NCI-H146 (cell line): ENCODE data around the gene RGS10.

ENCODE experiments used
- DNase-seq: peaks from one replicate; lab custom pipeline; 2025; lab: John Stamatoyannopoulos, UW

RGS10 gene

GRCh38 chr10:119518176-119518575 lies 24.3 kb downstream of the RGS10 start:
- no peak for DNase-seq

GRCh38 chr10:119517235-119518141 lies 25.0 kb downstream of the RGS10 start:
- DNase-seq: no peak

GRCh38 chr10:119516381-119517234 lies 25.9 kb downstream of the RGS10 start:
- DNase-seq: no peak

- DNase-seq: no peak
These were observed 26.9 kb downstream of the RGS10 start for GRCh38 chr10:119515511-119516045.

- no peak for DNase-seq
These were observed 27.7 kb downstream of the RGS10 start for GRCh38 chr10:119514819-119515218.

GRCh38 chr10:119511828-119512515 lies 30.5 kb downstream of the RGS10 start:
- no peak for DNase-seq

GRCh38 chr10:119509909-119510451 lies 32.5 kb downstream of the RGS10 start:
- no peak for DNase-seq

GRCh38 chr10:119507115-119507514 lies 35.4 kb downstream of the RGS10 start:
- no peak for DNase-seq

- no peak for DNase-seq
These were observed 36.8 kb downstream of the RGS10 start for GRCh38 chr10:119505588-119506315.

GRCh38 chr10:119505131-119505551 lies 37.4 kb downstream of the RGS10 start:
- DNase-seq: no peak

- DNase-seq: no peak
These were observed 37.9 kb downstream of the RGS10 start for GRCh38 chr10:119504651-119505050.

- no peak for DNase-seq
These were observed 38.7 kb downstream of the RGS10 start for GRCh38 chr10:119503821-119504220.

GRCh38 chr10:119502618-119503155 lies 39.8 kb downstream of the RGS10 start:
- no peak for DNase-seq

GRCh38 chr10:119502209-119502608 lies 40.3 kb downstream of the RGS10 start:
- no peak for DNase-seq

GRCh38 chr10:119501690-119502089 lies 40.8 kb downstream of the RGS10 start:
- no peak for DNase-seq

GRCh38 chr10:119500821-119501220 lies 41.7 kb downstream of the RGS10 start:
- no peak for DNase-seq

GRCh38 chr10:119500123-119500795 lies 42.3 kb downstream of the RGS10 start:
- no peak for DNase-seq

- DNase-seq: no peak
These were observed 42.9 kb downstream of the RGS10 start for GRCh38 chr10:119499677-119500002.

GRCh38 chr10:119498889-119499676 lies 43.4 kb downstream of the RGS10 start:
- DNase-seq: no peak
